Brain microvascular endothelial cell (primary cell): ENCODE data around the gene VPS18.
A peak's percentile ranks its signal among the peaks of the same experiment; 100 is the strongest.

Source experiments
- DNase-seq: peaks from one replicate; pipeline ENCODE4 v3.0.0-alpha.2; 2020
- H3K27ac ChIP-seq: fragments of 250-450 bp; sonication (Bioruptor Pico); 2 replicates; pipeline ENCODE4 v1.5.1; 2020; ENCODE audit warnings: mild to moderate bottlenecking, moderate library complexity
- H3K27me3 ChIP-seq: fragments of 250-450 bp; sonication (Bioruptor Pico); replicated peaks from 2 replicates; pipeline ENCODE4 v1.5.1; 2020; ENCODE audit warnings: mild to moderate bottlenecking
- H3K36me3 ChIP-seq: fragments of 250-450 bp; sonication (Bioruptor Pico); replicated peaks from 2 replicates; pipeline ENCODE4 v1.5.1; 2020; ENCODE audit warnings: mild to moderate bottlenecking
- H3K4me3 ChIP-seq: 2 replicates; pipeline ENCODE4 v1.5.1; 2011; ENCODE audit warnings: low read depth, mild to moderate bottlenecking, control low read depth, low read length, moderate library complexity
- in situ Hi-C: cut with HindIII; loops from 2 replicates; pipeline ENCODE4 v1.10.0; 2017; ENCODE audit warnings: low sequenced_read_pairs, low pct_ligation_motif_present
- TF ChIP-seq, protein P1 (sequence below): IDR thresholded peaks from 2 replicates; pipeline ENCODE4 v1.5.1; 2011; ENCODE audit warnings: low read depth, mild to moderate bottlenecking, moderate library complexity, low read length, control low read depth, inconsistent platforms; ENCODE audit errors: missing control alignments

The VPS18 gene, protein sequence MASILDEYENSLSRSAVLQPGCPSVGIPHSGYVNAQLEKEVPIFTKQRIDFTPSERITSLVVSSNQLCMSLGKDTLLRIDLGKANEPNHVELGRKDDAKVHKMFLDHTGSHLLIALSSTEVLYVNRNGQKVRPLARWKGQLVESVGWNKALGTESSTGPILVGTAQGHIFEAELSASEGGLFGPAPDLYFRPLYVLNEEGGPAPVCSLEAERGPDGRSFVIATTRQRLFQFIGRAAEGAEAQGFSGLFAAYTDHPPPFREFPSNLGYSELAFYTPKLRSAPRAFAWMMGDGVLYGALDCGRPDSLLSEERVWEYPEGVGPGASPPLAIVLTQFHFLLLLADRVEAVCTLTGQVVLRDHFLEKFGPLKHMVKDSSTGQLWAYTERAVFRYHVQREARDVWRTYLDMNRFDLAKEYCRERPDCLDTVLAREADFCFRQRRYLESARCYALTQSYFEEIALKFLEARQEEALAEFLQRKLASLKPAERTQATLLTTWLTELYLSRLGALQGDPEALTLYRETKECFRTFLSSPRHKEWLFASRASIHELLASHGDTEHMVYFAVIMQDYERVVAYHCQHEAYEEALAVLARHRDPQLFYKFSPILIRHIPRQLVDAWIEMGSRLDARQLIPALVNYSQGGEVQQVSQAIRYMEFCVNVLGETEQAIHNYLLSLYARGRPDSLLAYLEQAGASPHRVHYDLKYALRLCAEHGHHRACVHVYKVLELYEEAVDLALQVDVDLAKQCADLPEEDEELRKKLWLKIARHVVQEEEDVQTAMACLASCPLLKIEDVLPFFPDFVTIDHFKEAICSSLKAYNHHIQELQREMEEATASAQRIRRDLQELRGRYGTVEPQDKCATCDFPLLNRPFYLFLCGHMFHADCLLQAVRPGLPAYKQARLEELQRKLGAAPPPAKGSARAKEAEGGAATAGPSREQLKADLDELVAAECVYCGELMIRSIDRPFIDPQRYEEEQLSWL

DNA sequence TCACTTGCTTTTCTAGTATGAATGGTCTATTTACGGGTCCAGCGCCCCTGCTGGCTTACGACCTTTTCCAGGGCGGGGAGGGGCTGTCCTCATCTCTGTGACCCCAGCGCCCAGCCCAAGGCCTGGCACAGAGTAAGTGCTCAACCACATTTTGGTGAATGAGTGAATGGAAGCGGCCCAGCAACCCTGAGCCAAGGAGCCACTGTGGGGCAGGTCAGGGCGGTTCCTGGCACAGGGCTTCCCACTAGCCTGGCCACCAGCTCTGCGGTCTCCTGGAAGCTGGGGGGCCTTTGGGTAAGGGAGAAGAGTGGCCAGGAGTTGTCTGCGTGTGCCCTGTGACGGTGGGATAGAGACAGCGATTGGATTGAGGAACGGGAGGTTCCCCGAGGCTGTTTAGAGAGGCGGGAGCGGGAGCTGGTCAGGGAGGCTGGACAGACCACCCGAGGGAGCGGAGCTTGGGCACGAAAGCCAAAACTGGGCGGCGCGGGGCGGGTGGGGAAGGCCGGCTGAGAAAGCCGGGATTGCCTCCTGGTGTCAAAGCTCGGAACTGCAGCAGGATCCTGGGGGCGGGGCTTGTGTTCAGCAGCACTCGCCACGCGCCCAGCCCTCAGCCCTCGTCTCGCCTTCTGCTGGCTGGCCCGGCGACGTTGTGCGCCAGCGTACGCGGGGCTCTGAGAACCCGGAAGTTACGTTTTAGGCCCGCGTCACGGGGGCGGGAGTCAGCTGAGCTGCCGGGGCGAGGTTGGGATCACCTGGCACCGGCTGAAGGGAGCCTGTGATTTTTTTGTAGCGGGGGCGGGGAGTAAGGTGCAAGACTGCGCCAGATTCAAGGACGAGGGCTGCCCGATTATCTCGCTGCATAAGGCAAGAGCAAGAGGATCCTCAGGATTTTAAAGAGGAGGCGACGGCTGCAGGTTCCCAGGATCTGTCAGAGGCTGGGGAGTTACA, at the start of gene VPS18:
TSS of gene VPS18 (plus strand) at position 718 of the 948 bp plus-strand sequence. CDS start 319 bp downstream, outside the sequence.
- no peaks in the 10 kb centered on the region for H3K27me3 ChIP-seq

DNA sequence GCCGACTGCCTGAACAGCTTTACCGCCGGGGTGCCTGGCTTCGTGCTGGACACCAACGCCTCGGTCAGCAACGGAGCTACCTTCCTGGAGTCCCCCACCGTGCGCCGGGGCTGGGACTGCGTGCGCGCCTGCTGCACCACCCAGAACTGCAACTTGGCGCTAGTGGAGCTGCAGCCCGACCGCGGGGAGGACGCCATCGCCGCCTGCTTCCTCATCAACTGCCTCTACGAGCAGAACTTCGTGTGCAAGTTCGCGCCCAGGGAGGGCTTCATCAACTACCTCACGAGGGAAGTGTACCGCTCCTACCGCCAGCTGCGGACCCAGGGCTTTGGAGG, 49.6 kb upstream of the VPS18 start:
- no peaks in the 10 kb centered on the region for H3K36me3 ChIP-seq
- H3K4me3 ChIP-seq, result peak overlapping the region; percentile 51
- H3K27ac ChIP-seq, result no peak overlapping the region
- TF ChIP-seq, protein P1, sequence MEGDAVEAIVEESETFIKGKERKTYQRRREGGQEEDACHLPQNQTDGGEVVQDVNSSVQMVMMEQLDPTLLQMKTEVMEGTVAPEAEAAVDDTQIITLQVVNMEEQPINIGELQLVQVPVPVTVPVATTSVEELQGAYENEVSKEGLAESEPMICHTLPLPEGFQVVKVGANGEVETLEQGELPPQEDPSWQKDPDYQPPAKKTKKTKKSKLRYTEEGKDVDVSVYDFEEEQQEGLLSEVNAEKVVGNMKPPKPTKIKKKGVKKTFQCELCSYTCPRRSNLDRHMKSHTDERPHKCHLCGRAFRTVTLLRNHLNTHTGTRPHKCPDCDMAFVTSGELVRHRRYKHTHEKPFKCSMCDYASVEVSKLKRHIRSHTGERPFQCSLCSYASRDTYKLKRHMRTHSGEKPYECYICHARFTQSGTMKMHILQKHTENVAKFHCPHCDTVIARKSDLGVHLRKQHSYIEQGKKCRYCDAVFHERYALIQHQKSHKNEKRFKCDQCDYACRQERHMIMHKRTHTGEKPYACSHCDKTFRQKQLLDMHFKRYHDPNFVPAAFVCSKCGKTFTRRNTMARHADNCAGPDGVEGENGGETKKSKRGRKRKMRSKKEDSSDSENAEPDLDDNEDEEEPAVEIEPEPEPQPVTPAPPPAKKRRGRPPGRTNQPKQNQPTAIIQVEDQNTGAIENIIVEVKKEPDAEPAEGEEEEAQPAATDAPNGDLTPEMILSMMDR, result no peak
- in situ Hi-C loops, result no loop called here
- no peak for DNase-seq
- H3K27me3 ChIP-seq, result peaks cover 2% of the 10 kb centered on the region

More for the DNA sequence above, at the start of gene VPS18:
- peak; percentile 96 for DNase-seq
- peaks cover 20% of the 10 kb centered on the region for H3K36me3 ChIP-seq
- in situ Hi-C loops, result no loop called here
- H3K4me3 ChIP-seq, result peak within 1 kb of the TSS; percentile 96
- H3K27ac ChIP-seq, result peak within 1 kb of the TSS; percentile 94
- TF ChIP-seq, protein P1, result peak; percentile 87

DNA sequence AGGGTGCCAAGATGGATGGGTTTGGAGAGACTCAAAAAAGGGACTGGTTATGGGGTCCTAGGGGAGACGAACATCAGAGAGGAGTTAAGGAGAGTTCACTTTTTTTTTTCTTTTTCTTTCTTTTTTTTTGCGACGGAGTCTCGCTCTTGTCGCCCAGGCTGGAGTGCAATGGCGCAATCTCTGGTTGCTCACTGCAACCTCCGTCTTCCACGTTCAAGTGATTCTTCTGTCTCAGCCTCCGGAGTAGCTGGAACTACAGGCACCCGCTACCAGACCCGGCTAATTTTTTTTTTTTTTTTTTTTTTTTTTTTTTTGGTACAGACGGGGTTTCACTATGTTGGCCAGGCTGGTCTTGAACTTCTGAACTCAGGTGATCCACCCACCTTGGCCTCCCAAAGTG, 49.2 kb upstream of the VPS18 start:
- TF ChIP-seq, protein P1, result no peak
- DNase-seq, result no peak
- in situ Hi-C loops, result no loop called here
- Histone ChIP-seq H3K36me3 (no peaks in the 10 kb centered on the region), H3K27me3 (peaks cover 2% of the 10 kb centered on the region), H3K4me3 (peak overlapping the region; percentile 51), H3K27ac (no peak overlapping the region)

DNA sequence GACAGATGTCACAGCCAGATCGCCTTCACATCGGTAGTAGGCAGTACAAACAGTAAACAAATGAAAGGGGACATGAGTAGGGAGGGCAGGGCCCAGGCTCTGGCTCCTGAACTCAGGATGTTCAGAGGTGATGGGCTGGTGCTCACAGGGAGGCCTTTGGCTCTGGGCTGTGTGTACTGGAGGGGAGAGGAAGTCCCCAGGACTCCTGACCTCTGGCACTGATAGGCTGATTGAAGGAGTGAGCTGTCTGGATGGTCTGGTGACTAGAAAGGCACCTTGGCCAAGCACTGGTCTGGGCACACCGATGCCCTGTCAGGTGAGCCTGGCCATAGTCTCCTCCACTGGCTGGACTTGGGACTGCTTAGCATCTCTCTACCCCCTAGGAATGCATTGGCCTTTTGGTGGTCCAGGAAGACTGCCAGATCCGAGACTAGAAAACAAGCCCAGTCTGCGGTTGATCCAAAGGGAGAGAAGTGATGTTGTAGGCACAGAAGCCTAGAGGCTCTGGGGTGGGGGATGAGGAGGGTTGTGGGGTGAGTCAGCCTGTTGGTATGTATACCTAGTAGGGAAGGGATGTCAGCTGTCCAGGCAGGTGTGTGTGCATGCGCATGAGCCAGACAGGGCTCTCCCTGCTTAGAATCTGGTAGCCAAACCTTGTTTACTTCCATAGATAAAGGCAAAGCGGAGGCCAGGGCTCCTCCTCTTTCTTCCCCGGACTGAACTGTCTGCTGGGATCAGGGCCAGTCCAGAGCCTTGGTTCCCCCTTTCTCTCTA, 48.6 kb upstream of the VPS18 start:
- DNase-seq, result no peak
- TF ChIP-seq, protein P1, result no peak
- no peaks in the 10 kb centered on the region for H3K36me3 ChIP-seq
- in situ Hi-C loops, result no loop called here
- no peak overlapping the region for H3K27ac ChIP-seq
- H3K4me3 ChIP-seq, result no peak overlapping the region
- peaks cover 2% of the 10 kb centered on the region for H3K27me3 ChIP-seq

DNA sequence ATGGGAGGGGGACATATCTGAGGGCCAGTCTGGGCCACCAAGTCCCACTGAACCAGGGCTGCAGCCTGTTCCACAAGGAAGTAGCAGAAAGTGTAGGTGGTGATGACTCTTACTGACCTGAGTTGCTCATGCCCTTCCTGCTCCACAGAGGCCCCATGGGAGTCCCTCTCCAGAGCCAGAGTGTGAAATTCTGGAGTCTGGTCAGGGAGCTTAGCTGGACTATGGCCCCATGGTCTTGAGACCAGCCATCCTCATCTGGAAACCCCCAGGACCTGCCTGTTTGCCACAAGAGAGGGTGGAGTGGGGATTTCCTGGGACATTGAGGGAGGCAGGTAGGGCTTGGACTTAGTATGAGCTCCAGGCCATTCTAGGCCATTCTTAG, 47.4 kb upstream of the VPS18 start:
- DNase-seq, result no peak
- Histone ChIP-seq H3K4me3 (no peak overlapping the region), H3K27me3 (peaks cover 2% of the 10 kb centered on the region), H3K27ac (no peak overlapping the region), H3K36me3 (no peaks in the 10 kb centered on the region)
- TF ChIP-seq, protein P1, result no peak
- in situ Hi-C loops, result no loop called here
